Stimulated activated CD8-positive, alpha-beta memory T cell treated with anti-CD3 and anti-CD28 coated beads, Interleukin-15, amount 100 ng/mL, for 1 hour (primary cell): Measurements from ENCODE around the gene IRF4.
"Not testable (repeated sequence)": the region's sequence is repeated elsewhere in the genome, so short reads cannot be mapped to it uniquely, and the experiment has no call there.

Experiments used
- DNase-seq: peaks from one replicate; pipeline ENCODE4 v3.0.0-alpha.2; 2020; ENCODE audit warnings: low read depth

IRF4 gene

DNA sequence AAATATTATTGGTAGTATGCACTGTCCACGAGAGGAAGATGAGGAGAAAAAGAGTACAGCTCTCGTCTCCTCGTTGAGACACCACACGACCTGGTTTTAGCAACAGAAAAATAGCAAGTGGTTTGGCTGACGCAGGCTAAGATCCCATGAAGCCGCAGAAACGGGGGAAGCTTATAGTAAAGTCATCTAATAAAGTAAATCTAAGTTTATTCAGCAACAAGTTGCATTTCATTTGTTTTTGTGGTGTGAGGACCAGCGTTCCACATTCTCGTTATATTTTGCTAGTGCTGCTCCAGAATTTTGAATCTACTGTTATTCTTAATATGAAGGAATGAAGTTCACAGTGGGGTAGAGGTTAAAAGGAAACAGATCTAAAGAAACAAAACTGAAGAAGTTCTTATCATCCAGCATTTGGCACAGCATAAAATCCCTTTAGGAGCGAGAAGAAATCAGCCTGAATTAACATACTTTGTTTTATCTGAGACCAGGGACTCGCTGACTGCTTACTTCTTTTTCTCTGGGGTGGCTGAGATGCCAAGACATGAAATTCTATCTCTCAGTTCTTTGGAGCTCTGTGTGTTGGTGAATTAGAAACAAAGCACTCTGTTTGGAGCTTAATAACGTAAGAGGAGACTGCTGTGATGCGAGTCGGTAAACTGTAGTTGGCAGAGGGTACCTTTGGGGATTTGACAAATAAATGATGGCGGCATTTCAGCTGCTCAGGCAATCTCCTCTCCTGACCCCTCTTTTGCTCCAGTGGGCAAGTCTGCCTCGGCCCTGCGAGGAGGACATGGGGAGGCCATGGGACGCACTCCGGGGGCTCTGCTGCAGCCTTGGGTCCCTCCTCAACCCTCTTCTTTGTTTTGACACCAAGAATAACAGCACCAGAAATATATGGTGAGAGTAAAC, 24.9 kb upstream of the IRF4 start:
- DNase-seq = no peak

DNA sequence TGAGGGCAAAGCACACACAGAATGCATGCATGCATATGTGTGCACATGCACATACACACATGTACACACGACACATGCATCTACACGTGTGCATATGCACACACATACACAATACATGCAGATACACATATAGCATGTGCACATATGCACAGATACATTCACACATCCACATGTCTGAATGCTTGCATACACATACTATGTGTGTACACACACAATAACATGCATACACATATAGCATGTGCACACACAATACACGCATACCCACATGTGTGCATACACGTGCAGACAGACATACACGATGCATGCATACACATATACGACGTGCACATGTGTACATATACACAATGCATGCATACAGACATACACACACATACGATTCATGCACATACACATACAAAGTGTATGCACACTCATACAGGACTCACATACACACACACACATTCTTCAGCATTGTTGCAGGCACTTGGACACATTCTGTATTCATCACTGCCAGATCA, 24.2 kb upstream of the IRF4 start:
- DNase-seq = no peak

DNA sequence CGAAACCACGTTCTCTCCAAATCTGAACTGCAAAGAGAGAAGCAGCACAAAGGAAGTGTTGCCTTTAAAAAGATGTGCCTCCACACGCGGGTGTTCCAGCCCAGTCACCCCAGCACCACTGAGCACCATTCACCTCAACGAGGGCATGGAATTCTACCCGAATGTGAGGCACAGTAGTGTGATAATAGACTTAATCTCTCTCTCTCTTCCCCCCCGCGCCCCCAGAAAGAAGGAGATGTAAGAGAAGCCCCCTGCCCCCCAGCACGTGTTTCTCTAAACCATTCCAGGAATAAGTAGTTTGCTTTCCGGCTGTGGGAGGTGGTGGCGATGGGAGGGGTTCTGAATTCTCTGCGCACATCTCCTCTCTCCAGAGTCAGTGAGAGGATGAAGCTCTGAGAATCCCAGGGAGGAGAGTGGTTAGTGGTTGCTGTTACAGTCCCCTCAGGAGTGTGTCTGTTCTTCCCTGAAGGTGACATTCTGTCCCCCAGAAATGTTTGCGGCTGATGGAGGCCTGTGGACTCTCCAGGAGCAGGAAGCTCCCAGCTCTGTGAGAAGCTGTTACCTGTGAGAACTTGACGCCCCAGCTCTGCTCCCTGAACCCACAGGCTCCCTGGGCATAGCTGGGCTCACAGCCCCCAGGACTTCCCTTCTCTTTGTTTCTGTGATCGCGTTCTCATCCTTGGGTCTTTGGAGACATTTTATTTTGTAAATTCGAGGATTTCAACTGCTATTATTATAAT, 23.5 kb upstream of the IRF4 start:
- DNase-seq = no peak

DNA sequence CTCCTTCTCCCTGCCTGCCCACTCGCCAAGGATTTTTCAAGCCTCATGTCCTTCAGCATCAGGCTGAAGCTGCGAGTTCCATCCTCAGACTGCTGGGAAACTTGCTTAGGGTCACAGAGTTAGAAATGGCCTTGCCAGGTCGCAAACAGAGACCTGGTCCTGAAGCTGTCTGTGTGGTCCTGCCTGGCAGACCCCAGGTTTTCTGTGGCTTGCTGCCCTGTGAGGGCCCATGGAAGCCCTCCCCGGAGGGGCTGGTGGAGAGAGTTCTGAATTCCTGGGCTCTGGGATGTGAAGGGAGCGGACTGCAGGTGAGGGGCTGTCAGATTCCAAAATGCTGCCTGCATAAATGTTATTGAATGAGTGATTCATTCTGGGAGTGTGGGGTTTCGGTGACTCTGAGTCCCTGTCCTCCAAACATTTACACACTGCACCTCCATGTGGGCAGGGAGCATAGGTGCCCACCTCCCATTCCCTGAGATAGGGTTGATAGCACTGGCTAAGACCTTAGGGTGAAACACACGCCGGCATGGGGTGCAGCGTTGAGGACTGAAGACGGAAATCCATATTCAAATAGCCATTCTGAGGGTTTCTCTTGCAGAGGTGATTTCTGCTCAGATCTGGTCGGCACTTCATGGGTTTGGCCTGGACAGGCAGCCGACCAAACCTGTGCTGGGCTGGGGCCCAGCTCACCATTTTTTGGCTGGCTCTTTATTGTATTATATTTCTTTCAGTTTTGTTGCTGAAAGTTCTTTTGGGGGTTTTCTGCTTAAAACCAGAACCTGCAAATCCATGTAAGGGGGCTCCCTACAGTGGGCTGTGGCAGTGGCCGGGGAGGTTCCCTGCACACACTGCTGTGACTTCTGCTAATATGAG, 21.8 kb upstream of the IRF4 start:
- no peak for DNase-seq

DNA sequence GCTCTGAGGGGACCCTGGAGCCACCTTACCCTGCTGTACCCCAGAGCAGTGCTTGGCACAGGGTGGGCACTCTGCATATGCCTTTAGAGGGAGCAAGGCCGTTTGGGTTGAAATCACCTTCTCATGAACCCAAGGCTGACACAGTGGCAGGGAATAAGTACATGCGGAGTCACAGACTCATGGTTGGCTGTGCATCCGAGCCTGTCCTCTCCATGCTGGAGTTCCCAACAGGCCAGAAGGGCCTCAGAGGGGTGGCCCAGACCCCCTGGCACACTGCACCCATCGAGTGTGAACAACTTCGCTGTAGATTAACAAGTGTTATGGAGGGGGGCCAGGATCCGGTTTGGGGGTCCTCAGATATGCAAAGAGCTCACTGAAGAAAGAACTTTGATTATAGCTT, 21.0 kb upstream of the IRF4 start:
- no peak for DNase-seq

DNA sequence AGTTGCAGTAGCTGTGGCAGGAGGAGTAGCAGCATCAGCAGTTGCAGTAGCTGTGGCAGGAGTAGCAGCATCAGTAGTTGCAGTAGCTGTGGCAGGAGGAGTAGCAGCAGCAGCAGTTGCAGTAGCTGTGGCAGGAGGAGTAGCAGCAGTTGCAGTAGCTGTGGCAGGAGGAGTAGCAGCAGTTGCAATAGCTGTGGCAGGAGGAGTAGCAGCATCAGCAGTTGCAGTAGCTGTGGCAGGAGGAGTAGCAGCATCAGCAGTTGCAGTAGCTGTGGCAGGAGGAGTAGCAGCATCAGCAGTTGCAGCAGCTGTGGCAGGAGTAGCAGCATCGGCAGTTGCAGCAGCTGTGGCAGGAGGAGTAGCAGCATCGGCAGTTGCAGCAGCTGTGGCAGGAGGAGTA, 19.7 kb upstream of the IRF4 start:
- not testable (repeated sequence) for DNase-seq

DNA sequence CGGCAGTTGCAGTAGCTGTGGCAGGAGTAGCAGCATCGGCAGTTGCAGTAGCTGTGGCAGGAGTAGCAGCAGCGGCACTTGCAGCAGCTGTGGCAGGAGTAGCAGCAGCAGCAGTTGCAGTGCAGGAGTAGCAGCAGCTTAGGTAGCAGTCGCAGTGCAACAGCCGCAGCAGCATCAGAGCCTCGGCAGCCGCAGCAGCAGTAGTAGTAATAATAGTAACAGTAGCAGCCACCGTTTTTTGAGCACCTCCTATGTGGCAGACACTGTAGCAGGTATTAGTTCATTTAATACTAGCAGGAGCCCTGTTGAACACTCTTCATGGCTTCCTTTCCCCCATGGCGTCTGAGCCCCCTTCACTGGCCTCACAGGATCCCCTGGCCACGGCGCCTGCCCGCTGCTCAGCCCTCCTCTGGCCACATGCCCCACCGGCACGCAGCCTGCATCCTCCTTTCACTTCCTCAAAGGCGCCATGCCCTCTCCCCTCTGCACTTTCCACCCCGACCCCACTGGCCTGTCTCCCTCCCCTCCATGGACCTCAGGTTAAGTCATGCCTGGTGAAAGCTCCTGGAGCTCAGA, 19.1 kb upstream of the IRF4 start:
- no peak for DNase-seq

DNA sequence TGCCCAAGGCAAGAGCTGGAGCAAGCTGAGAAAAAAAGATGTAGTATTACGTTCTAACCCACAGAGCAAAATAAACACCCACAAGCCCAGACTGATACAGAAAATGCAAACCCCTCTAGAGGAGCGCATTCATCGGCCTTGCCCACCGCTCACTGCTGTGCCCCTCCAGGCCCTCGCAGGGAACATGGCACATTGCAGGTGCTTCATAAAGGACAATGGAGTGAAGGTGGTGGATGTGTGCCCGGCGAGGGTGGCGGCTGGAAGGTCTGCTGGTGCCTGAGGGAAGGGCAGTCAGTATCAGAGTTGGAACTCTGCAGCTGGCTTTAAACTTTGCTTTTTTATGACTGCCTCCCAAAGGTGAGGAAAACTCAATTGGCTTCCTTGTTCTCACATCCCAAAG, 18.5 kb upstream of the IRF4 start:
- DNase-seq = no peak

DNA sequence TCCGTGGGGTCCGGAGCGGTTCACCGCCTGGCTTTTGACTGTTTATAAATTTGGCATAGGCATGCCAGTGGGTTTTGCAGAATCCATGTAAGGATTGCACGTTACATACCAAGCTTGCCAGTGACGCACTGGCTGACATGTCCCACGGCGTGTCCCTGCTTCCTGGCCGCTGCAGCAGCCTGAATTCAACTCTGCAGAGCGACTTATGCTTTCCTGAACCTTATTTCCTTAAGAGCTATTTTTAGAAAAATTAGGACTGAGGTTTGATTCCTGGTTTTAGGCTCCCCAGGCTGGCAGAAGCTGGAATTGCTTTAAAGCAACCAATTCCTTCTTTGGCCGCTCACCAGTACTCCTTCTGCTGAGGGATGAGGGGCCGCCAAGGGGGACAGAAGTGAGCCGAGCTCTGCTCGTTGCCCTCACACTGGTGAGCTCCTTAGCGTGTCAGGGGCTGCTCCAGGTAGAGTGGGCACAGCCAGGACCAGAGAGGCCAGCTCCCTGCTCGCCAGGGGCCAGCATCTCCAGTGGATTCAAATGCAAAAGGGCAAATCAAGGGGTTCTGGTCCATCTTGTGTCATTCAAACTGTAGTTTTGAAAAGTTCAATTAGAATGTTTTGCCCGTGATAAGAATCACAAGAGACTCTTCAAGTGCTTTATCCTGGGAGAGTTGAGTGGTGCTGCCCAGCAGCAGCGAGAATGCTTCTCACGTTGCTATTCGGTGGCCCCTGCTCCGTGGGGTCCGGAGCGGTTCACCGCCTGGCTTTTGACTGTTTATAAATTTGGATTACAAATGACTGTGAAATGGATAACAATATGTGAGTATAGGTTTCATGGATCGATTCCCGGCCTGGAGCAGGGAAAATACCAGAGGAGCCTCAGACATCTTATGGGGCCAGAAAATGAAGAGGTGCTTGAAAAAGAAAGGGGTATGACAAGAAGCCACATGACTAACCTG, 17.5 kb upstream of the IRF4 start:
- no peak for DNase-seq

DNA sequence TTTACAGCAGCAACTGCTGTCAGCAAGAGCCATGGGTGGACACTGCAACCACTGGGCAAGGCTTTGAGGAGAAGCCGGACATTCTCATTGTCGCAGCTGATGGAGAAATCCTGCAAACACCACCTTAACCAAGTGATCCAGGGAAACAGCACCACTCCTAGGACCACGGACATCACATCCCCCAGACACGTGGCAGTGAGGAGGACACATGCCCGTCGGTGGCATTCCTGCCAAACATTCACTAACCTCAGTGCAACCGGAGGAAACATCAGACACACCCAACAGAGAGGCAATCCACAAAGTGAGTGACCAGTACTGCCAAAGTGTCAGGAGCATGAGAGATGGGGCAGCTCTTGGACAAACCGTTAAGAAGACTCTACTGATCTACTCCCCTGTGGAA, 16.6 kb upstream of the IRF4 start:
- DNase-seq = no peak

DNA sequence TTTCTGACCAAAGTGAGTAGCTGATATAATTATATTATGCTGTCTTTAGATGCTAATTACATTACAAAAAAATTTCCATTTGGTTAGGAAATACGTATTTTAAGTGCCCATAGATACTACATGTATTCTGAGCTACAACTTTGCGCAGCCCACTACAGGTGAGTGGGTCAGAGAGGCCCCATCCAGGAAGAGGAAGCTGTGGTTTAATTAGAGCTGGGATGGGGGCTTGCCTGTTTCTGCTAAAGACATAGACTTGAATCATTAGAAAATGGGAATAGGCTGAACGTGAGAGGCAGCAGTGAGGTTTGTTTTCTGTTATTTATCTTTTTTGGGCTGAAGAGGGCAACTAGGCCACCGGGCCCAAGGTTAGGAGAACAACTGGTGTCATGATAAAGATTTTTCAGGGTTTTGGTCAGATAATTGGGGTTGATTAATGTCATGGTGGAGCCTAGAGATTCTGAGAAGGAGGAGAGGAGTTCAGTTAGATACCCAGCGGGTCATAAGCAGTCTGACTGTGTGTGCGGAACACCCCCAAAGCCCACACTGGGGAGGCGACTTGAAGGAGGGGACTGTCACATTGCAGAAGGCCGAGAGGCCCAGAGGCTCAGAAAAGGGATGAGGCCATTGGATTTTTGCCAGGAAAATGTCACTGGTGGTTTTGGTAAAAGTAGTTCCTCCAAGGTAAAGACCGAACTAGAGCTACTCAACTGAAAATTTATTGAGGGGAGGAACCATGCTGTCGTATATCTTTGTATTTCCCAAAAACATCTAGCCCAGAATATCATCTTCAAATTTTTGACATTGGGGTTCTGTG, 14.5 kb upstream of the IRF4 start:
- DNase-seq = no peak

DNA sequence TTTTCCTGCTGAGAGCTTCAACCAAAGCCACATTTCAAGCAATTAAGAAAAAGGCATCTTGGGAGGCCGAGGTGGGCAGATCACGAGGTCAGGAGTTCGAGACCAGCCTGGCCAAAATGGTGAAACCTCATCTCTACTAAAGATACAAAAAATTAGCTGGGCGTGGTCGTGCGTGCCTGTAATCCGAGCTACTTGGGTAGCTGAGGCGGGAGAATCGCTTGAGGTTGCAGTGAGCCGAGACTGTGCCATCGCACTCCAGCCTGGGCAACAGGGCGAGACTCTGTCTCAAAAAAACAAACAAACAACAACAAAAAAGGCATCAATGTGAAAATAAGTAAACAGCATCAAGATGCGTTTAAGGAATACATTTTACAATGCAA, 13.9 kb upstream of the IRF4 start:
- DNase-seq = not testable (repeated sequence)

DNA sequence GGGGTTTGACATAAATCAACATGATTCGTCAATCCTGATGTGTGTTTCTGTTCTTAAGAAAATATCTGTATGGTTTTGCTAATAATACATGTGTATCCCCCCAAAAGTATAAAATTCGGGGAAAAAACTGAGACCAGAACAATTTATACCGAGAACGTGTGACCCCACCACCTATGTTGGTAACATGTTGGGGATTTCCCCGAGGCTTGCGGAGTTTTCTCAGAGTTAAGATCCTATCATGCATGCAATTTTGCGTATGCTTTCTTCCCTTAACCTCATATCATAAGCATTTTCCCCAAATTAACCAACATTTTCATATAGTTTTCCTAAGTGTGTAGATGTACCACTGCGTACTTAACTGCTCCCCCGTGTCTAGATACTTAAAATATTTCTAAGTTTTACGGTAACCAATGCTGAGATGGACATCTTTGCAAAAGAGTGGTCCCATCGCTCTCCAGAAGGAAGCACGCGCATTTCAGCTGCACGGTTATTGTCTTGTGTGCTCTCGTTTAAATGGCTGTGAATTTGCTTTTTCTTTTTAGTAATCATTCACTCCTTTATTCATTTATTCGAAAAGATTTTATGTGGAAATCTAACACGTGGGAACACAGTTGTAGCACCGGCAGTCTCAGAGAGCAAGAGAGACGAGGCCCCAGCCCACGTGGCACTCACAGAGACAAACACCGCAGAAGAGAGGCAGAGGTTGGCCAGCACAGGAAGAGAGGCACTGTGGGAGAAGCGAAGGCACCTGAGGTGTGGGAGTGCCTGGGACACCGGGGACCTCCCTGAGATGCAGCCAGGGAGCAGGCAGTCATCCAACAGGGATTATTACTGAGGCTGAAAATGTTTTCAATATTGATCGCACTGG, 13.2 kb upstream of the IRF4 start:
- DNase-seq = no peak

DNA sequence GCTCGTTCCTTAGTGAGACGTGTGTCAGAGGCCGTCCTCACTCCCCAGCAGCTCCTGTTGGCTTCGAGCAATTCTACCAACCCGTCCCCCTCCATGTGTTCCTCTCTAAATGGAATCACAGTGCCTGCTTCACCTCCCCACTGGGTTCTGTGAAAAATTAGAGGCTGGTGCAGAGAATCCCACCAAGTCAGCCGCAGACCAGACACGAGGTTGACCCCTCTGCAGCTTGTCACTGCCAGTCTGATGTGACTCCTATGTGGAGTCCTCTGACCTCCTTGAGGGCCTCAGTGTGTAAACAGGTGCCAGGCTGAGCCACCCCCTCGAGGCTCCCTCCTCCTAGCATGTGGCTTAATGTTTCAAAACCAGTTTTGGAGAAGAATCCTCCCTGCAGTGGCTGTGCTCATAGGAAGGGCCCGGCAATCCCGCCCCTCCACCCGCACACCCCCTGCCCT, 12.6 kb upstream of the IRF4 start:
- DNase-seq = no peak

DNA sequence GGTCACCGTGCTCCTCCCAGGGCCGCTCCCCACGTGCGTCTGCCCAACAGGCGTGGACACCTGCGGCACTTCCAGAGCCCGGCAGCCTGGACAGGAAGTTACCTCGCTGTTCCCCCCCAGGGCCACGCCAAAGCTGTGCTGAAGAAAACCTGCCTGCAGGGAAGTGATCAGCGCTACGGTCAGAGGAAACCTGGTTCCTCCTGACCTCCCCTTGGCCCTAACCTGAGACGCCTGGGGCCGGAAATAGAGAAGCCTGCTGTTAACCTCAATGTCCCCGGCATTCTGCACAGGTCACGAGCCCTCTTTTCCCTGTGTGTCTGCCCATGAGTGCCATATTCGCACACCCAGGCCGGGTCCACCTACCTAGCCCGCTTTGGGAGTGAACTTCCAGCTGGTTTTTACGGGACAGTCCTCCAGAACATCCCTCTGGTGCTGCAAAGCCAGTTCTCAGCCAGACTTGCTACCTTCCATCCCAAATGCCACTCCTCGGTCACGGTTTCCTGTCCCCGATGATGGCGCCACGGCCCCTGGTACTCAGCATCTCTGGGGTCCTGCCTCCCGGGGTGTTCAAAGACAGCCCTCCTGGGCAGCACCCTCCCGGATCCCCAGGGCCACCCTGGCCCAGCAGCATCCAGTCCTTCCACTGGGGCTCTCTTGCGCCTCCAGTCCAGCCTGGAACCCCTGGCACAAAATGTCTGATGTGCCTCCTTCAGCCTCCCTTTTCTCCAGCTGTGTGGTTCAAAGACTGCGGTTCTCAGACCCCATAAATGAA, 12.0 kb upstream of the IRF4 start:
- DNase-seq = no peak

DNA sequence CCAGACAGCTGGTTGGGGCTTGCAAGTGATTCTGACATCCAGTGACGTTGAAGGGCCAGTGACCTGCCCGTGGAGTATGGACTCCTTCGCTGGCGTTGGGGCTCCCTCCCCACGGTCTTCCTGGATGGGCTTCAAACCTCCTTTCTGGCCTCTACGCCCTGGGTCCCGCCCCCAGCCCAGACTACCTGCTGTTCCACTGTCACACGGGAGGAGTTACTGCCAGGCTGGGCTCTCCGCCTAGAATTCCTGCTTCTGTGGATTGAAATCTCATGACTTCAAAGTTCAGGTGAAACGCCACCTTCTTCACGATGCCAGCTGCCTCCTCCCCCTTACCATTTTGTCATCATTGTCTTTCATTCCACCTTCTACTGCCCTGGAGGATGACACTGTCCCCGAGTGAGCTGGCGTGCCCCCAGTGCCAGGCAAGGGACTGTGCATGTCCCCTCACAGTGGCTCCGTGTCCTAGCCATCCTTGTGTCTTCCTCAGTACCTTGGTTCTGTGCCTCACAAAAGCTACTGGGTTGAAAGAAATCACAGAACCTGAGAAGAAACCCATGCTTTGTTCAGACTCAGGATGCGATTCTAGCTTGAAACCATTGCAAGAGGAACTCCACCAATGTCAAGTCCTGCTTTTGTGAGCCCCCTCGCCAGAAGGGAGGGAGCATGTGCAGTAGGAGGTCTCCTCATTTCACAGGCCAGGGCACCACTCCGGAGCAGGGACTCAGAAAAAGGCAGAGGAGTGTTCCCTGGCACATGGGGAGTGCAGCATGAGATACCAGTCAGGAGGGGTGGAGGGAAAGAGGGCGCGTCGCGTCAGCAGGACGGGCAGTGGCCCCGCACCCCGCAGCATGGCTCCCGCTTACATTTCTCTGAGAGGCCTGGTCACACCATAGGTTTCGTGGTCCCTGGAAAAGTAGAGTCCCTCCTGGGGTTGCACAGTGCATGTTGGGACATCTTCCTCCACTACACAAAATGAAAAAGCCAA, 11.0 kb upstream of the IRF4 start:
- no peak for DNase-seq
